Testis (tissue), 3 donors: Measurements from ENCODE around the gene TBC1D25. TPM values are rescaled to one million over a fixed set of nuclear protein-coding genes. Genes with fewer than 3 reads are reported as not detected.

Source experiments
- DNase-seq: peaks from one replicate; pipeline ENCODE4 v3.0.0-alpha.2; 2019
- H3K27ac ChIP-seq, 2 donors: fragments of 200-600 bp; sonication (generic); one replicate each; pipeline ENCODE4 v1.5.1; 2019
- H3K27me3 ChIP-seq: fragments of 200-600 bp; sonication (generic); one replicate; pipeline ENCODE4 v1.5.1; 2019
- H3K36me3 ChIP-seq: fragments of 200-600 bp; sonication (generic); one replicate; pipeline ENCODE4 v1.5.1; 2017; ENCODE audit warnings: low read depth; ENCODE audit errors: missing control alignments
- H3K4me1 ChIP-seq: fragments of 200-600 bp; sonication (generic); one replicate; pipeline ENCODE4 v1.5.1; 2019
- H3K4me3 ChIP-seq, 2 donors: fragments of 200-600 bp; sonication (generic); one replicate each; pipeline ENCODE4 v1.5.1; 2017 to 2019
- H3K9me3 ChIP-seq: fragments of 200-600 bp; sonication (generic); one replicate; pipeline ENCODE4 v1.5.1; 2017
- POLR2A ChIP-seq: fragments of 450-650 bp; IDR thresholded peaks from one replicate; pipeline ENCODE4 v1.6.1; 2017; ENCODE audit warnings: antibody characterized with exemption, mild to moderate bottlenecking, moderate library complexity
- WGBS, 2 donors: methylation state at CpG; one replicate each; pipeline ENCODE4 v1.1.5; 2018; 5-methylcytosine and 5-hydroxymethylcytosine counted together
- intact Hi-C: fragments of 100-400 bp; cut with DNase I; formaldehyde crosslinking; loops from one replicate; pipeline ENCODE4 v1.15.1; 2023; ENCODE audit warnings: low total_unique reads
- polyA plus RNA-seq: library from polyadenylated mRNA; stranded (reverse); fragments of 350-450 nt; fragmentation: Illumina TruSeq; extraction: RNeasy Lipid Tissue Mini Kit (QIAGEN cat#74804); gene quantifications from one replicate; pipeline ENCODE4 v1.2.3, GENCODE V29; 2014; ENCODE audit warnings: low read depth, low replicate concordance; ENCODE audit not compliant: insufficient read depth
- total RNA-seq, 2 donors: library from RNA; depleted of rRNA; stranded (reverse); fragments of >200 nt; gene quantifications; one replicate each; pipeline ENCODE4 v1.2.3, GENCODE V29; 2016
- TF ChIP-seq, protein P1 (sequence below), 3 experiments: fragments of 450-650 bp in 2 of 3; fragments of 200-600 bp in 1 of 3; sonication (generic) in 1 of 3; IDR thresholded peaks; one replicate each; pipeline ENCODE4 v1.5.1; 2016 to 2019; ENCODE audit warnings: antibody characterized with exemption in 3 of 3, mild to moderate bottlenecking in 2 of 3, moderate library complexity in 1 of 3

The TBC1D25 gene
- total and polyA plus RNA-seq, 3 donors from 2014 or later: 19.3 to 36.1 (median 27.3) TPM

DNA sequence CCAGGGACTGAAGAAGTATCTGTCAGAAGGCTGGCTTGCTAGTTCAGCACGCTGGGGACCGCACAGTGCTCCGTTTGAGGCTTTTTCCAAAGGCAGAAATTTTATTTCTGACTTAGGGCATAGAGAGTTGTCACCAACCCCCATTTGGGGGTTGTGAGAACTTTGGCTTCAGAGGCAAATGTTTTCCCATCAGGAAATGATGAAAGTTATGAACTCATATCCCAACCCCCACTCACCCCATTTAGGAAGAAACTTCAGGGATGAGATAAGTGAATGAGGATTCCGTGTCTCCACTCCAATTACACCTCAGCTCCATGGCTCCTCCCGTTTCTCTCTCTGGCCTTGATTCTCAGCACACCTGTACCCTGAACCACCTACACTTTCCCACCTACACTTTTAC lies 53.5 kb downstream of the TBC1D25 start:
- 84 to 87% methylated on average over 4 to 5 of the region's 5 CpGs for WGBS, 2 donors
- intact Hi-C loops: no loop called here

DNA sequence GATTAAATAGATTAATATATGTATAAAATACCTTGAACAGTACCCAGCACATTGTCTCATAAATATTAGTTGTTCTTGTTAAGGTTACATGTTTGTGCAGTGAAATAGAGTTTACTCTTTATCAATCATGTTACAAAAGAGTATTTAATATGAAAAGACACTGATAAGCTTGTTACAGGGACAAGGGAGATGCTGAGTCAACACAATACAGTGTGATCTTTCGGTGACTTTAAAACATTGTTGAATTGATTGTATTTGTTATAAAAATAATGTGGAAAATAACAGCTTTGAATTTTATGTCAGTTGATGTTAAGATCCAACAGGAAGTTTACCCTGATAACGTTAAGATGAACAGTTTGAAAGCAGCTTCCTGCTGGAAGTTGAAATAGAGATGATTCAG lies 56.4 kb downstream of the TBC1D25 start:
- Histone ChIP-seq H3K4me1 (peaks cover 5% of the 10 kb centered on the region), H3K9me3 (no peaks in the 10 kb centered on the region), H3K27me3 (no peaks in the 10 kb centered on the region), H3K36me3 (no peaks in the 10 kb centered on the region), H3K4me3 (no peak overlapping the region), H3K27ac (no peak overlapping the region)
- intact Hi-C loops: no loop called here
- TF ChIP-seq POLR2A: no peak
- TF ChIP-seq, protein P1, sequence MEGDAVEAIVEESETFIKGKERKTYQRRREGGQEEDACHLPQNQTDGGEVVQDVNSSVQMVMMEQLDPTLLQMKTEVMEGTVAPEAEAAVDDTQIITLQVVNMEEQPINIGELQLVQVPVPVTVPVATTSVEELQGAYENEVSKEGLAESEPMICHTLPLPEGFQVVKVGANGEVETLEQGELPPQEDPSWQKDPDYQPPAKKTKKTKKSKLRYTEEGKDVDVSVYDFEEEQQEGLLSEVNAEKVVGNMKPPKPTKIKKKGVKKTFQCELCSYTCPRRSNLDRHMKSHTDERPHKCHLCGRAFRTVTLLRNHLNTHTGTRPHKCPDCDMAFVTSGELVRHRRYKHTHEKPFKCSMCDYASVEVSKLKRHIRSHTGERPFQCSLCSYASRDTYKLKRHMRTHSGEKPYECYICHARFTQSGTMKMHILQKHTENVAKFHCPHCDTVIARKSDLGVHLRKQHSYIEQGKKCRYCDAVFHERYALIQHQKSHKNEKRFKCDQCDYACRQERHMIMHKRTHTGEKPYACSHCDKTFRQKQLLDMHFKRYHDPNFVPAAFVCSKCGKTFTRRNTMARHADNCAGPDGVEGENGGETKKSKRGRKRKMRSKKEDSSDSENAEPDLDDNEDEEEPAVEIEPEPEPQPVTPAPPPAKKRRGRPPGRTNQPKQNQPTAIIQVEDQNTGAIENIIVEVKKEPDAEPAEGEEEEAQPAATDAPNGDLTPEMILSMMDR (IDR thresholded peaks at IDR 0.05): no peak
- DNase-seq: no peak
- WGBS, 2 donors: 26 to 38% methylated on average over 2 of the region's 2 CpGs

More for the DNA sequence above, 53.5 kb downstream of the TBC1D25 start:
- Histone ChIP-seq H3K27me3 (no peaks in the 10 kb centered on the region), H3K9me3 (no peaks in the 10 kb centered on the region), H3K4me3 (no peak overlapping the region), H3K27ac (no peak overlapping the region), H3K36me3 (no peaks in the 10 kb centered on the region), H3K4me1 (peaks cover 5% of the 10 kb centered on the region)
- TF ChIP-seq, protein P1 (IDR thresholded peaks at IDR 0.05): no peak
- no peak for TF ChIP-seq POLR2A
- no peak for DNase-seq

DNA sequence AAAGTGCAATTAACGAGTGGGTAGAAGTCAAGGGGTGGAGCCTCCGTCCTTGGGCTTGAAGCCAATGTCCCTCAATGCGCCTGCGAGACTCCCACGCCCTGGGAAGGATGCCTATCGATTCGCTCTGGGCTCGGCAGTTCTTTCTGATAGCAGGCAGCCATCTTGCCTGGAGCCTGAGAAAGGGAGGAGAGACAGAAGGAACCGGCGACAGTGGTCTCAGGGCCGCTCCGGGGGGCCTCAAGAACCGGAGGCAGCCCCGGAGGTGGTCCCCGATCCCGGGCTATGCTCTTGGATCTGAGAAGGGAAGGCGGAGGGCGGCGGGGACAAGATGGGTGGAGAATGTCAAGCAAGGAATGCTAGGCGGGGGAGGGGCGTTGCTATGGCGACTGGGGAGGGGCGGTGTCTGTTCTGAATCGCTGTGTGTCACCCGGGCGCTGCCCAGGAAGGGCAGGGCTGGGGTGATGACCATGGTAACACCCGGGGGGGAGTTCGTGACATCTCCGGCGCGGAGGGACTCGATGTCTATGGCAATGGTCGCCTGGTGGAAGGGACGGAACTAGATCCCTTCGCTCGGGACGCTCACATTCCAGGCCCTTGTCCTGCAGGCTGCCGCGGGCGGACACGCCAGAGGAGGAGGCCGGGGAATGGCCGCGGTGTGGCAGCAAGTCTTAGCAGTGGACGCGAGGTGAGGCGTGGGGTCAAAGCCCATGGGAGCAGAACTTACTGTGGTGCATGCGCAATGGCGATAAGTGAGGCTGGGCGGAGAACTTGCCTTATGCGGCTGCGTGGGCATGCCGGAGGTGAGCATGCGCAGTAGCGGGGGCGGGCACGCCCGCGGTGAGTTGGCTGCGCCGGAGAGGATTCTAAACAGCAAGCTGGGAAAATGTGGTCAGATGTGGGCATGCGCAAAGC lies 58.1 kb downstream of the TBC1D25 start, which contains the start of gene WDR13:
Gene WDR13 (plus strand): TSS at position 140 of the 912 bp plus-strand sequence. CDS start 505 bp downstream, at position 645.
- Histone ChIP-seq H3K27me3 (no peaks in the 10 kb centered on the region), H3K4me3 (peak within 1 kb of the TSS; percentile 66 to 67), H3K9me3 (no peaks in the 10 kb centered on the region), H3K4me1 (peaks cover 5% of the 10 kb centered on the region), H3K36me3 (no peaks in the 10 kb centered on the region), H3K27ac (peak within 1 kb of the TSS; percentile 93 to 95)
- WGBS, 2 donors: 3 to 6% methylated on average over 29 to 48 of the region's 62 CpGs
- no peak for TF ChIP-seq POLR2A
- TF ChIP-seq, protein P1 (IDR thresholded peaks at IDR 0.05): no peak
- peak; percentile 94 for DNase-seq
- intact Hi-C loops: no loop called here

- TF ChIP-seq, protein P1 (IDR thresholded peaks at IDR 0.05): no peak
- no peak for TF ChIP-seq POLR2A
- Histone ChIP-seq H3K4me1 (peaks cover 5% of the 10 kb centered on the region), H3K9me3 (no peaks in the 10 kb centered on the region), H3K4me3 (no peak overlapping the region), H3K36me3 (no peaks in the 10 kb centered on the region), H3K27me3 (no peaks in the 10 kb centered on the region), H3K27ac (no peak overlapping the region)
- intact Hi-C loops: no loop called here
- 8 to 55% methylated on average over 2 to 21 of the region's 25 CpGs for WGBS, 2 donors
- DNase-seq: no peak
These were observed 59.1 kb downstream of the TBC1D25 start for GRCh38 chrX:48598614-48599013.
